Measurements from ENCODE around the gene AP1S2. TPM values are rescaled to one million over a fixed set of nuclear protein-coding genes. Genes with fewer than 3 reads are reported as not detected.
A peak's percentile ranks its signal among the peaks of the same experiment; 100 is the strongest.

Gene AP1S2
- polyA plus RNA-seq, 1 of the 3 experiments (the other 2 are of a cell fraction) = 17.7 TPM

DNA sequence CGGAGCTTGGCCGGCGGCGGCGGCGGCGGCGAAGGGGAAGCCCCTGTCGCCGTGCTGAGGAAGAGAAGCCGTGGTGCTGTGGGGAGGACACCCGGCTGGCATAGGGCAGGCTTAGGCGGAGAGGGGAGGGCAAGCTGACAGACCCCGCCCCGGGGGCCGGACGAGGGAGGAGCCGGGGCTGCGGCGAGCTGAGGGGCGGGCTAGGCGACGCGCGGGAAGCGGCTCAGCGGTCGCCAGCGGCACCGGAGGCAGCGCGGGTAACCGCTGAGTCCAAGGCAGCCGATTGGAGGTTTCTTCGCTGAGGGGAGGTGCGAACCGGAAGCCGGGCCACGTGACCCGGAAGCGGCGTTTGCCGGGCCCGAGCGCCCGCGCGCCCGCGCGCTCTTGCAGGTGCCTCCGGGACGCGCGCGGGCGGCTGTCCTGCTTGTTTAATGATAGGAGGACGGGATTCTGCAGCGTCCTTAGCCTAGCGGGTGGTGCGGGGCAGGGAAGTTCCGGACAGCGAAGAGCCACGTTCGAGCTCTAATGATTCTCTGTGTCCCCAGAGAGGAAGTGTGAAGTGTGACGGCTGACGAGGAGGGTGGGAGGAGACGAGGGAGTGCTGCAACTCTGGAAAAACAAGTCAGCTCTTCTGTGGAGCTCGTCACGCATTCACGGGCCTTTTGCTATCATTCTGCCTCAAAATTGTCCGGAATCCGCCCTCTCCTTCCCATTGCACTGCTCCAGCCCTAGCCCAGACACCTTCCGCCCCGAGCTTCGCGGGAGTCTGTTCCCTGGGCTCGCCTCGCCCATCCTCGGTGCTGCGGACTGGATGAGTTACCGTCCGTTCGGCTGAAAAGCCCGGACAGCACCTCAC is at the start of gene AP1S2 (continued):
- TF ChIP-seq POLR2AphosphoS5 (IDR thresholded peaks at IDR 0.05; ENCODE audit: low read depth, low read length) (peak; percentile 61; the same call in 1 of the 2 replicates), SMC3 (IDR thresholded peaks at IDR 0.05; ENCODE audit: low read depth, low read length) (no peak), TEAD4 (IDR thresholded peaks at IDR 0.05; ENCODE audit: borderline replicate concordance, insufficient read depth) (no peak), FOXM1 (IDR thresholded peaks at IDR 0.05; ENCODE audit: low read depth) (no peak), MAX (IDR thresholded peaks at IDR 0.05; ENCODE audit: low read depth) (peak; percentile 78), RCOR1 (IDR thresholded peaks at IDR 0.05; ENCODE audit: low read length) (no peak), ELF1 (IDR thresholded peaks at IDR 0.05) (peak; percentile 95), RXRA (IDR thresholded peaks at IDR 0.05; ENCODE audit: borderline replicate concordance, low read depth) (no peak), YY1 (IDR thresholded peaks at IDR 0.05; ENCODE audit: low read depth) (no peak), TCF12 (IDR thresholded peaks at IDR 0.05) (no peak), ZBTB33 (IDR thresholded peaks at IDR 0.05; ENCODE audit: borderline replicate concordance, low read depth) (no peak), CHD2 (IDR thresholded peaks at IDR 0.05; ENCODE audit: low read length, partially characterized antibody) (no peak)

GRCh38 chrX:15903186-15903681 is 48.6 kb upstream of the AP1S2 start:
- Histone ChIP-seq H3K27me3 (ENCODE audit: insufficient read depth) (no peaks in the 10 kb centered on the region; the same call in 1 of the 2 replicates), H3K79me2 (ENCODE audit: insufficient read depth) (no peaks in the 10 kb centered on the region), H3K9me2 (no peaks in the 10 kb centered on the region), H2AFZ (ENCODE audit: low read depth) (no peak overlapping the region), H3K4me1 (ENCODE audit: control insufficient read depth in 1 of 2, insufficient read depth in 2 of 2, low read depth in 1 of 2, low read length in 1 of 2) (peaks cover 0 to 3% of the 10 kb centered on the region in 2 experiments; a peak in 1 of 4 replicates), H3F3A (replicated peaks; ENCODE audit: insufficient read depth) (no peaks in the 10 kb centered on the region), H3K4me2 (no peak overlapping the region), H3K4me3 (ENCODE audit: low read depth in 2 of 2, low read length in 1 of 2) (no peak overlapping the region), H3K27ac (ENCODE audit: low read depth in 2 of 2, low read length in 1 of 2) (no peak overlapping the region), H3K9ac (no peak overlapping the region), H3K36me3 (replicated peaks in 1 of 2; ENCODE audit: control insufficient read depth in 1 of 2, insufficient read depth in 2 of 2, low read length in 1 of 2) (no peaks in the 10 kb centered on the region), H4K20me1 (ENCODE audit: insufficient read depth) (no peaks in the 10 kb centered on the region), H3K9me3 (no peaks in the 10 kb centered on the region)
- ChIA-PET CTCF (interaction anchor here (1.0 kb wide), 1 partner anchor 9 kb away, joined by 3 read pairs; no protein-coding TSS in a partner anchor), POLR2A (no interaction called here)
- DNase-seq = no peak
- TF ChIP-seq FOXM1 (IDR thresholded peaks at IDR 0.05; ENCODE audit: low read depth) (no peak), NRF1 (IDR thresholded peaks at IDR 0.05; ENCODE audit: low read depth, low read length) (no peak), YY1 (IDR thresholded peaks at IDR 0.05; ENCODE audit: low read depth) (no peak), TEAD4 (IDR thresholded peaks at IDR 0.05; ENCODE audit: borderline replicate concordance, insufficient read depth) (no peak), JUND (IDR thresholded peaks at IDR 0.05) (no peak), EZH2phosphoT487 (IDR thresholded peaks at IDR 0.05; ENCODE audit: borderline replicate concordance, low read depth) (no peak), FOXJ3 (CRISPR knock-in tag; IDR thresholded peaks at IDR 0.05) (no peak), IRF3 (IDR thresholded peaks at IDR 0.05; ENCODE audit: low read depth, low read length) (no peak)
- TF ChIP-seq, protein P1, sequence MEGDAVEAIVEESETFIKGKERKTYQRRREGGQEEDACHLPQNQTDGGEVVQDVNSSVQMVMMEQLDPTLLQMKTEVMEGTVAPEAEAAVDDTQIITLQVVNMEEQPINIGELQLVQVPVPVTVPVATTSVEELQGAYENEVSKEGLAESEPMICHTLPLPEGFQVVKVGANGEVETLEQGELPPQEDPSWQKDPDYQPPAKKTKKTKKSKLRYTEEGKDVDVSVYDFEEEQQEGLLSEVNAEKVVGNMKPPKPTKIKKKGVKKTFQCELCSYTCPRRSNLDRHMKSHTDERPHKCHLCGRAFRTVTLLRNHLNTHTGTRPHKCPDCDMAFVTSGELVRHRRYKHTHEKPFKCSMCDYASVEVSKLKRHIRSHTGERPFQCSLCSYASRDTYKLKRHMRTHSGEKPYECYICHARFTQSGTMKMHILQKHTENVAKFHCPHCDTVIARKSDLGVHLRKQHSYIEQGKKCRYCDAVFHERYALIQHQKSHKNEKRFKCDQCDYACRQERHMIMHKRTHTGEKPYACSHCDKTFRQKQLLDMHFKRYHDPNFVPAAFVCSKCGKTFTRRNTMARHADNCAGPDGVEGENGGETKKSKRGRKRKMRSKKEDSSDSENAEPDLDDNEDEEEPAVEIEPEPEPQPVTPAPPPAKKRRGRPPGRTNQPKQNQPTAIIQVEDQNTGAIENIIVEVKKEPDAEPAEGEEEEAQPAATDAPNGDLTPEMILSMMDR (IDR thresholded peaks at IDR 0.05) = no peak
- TF ChIP-seq, protein P2, sequence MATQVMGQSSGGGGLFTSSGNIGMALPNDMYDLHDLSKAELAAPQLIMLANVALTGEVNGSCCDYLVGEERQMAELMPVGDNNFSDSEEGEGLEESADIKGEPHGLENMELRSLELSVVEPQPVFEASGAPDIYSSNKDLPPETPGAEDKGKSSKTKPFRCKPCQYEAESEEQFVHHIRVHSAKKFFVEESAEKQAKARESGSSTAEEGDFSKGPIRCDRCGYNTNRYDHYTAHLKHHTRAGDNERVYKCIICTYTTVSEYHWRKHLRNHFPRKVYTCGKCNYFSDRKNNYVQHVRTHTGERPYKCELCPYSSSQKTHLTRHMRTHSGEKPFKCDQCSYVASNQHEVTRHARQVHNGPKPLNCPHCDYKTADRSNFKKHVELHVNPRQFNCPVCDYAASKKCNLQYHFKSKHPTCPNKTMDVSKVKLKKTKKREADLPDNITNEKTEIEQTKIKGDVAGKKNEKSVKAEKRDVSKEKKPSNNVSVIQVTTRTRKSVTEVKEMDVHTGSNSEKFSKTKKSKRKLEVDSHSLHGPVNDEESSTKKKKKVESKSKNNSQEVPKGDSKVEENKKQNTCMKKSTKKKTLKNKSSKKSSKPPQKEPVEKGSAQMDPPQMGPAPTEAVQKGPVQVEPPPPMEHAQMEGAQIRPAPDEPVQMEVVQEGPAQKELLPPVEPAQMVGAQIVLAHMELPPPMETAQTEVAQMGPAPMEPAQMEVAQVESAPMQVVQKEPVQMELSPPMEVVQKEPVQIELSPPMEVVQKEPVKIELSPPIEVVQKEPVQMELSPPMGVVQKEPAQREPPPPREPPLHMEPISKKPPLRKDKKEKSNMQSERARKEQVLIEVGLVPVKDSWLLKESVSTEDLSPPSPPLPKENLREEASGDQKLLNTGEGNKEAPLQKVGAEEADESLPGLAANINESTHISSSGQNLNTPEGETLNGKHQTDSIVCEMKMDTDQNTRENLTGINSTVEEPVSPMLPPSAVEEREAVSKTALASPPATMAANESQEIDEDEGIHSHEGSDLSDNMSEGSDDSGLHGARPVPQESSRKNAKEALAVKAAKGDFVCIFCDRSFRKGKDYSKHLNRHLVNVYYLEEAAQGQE (IDR thresholded peaks at IDR 0.05; ENCODE audit: low read depth, low read length) = no peak
- 38% methylated on average over 5 of the region's 5 CpGs for WGBS (ENCODE audit: low lambda C conversion rate)

Measured in SK-N-SH (cell line).